Stimulated activated CD8-positive, alpha-beta memory T cell treated with anti-CD3 and anti-CD28 coated beads, Interleukin-7, amount 100 ng/mL, for 4 hours (primary cell): ENCODE measurements around the gene MKRN1.
"Not testable (repeated sequence)": the region's sequence is repeated elsewhere in the genome, so short reads cannot be mapped to it uniquely, and the experiment has no call there.

Experiments
- DNase-seq, 2 donors: peaks; one replicate each; pipeline ENCODE4 v3.0.0-alpha.2; 2020; ENCODE audit warnings: low read depth in 2 of 2

Gene MKRN1

DNA sequence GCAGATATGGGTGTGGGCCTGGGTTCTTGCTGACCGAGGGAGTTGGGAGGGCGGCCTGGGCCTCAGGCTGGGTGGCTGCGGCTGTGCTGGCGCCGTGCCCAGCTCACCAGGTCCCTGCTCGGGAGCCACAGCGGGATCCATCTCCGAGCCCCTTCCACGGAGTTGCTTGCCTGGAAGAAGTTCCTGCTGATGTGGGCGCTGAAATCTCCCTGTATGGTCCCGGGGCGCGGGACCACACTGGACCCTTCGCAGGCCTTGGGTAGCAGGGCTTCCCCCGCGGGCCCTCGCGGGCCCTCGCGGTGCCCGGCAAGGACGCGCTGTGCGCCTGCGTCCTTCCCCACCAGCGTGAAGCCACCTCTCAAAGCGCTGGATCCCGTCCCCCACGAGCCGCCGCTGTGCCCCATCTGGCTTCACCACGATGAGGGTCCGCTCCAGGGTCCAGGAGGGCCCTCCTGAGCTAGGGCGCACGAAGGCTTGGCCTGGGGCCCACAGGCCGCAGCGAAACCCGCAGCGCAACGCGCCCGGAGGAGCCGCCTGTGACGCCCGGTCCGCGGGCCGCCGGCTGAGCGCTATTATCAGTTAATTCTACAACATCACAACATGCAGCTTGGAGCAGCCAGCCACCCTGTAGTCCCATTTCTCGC lies 43.9 kb downstream of the MKRN1 start:
- no peak for DNase-seq

DNA sequence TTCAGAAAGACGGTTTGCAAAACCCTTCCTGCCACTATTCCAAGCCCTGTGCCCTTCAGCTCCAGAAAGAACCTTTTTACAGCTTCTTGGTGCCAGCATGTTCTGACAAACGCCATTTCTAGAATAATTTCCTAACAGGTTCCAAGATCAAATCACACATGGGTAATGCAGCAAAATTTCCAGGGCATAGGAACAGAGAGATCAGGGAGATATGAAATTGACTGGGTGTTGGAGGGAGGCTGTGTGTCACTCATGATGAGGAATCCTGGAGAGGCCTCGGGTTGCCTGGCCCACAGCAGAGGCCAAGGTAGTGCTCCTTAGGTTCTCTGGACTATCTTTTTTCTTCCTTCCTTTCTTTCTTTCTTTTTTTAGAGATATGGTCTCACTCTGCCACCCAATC lies 45.9 kb downstream of the MKRN1 start:
- no peak for DNase-seq

DNA sequence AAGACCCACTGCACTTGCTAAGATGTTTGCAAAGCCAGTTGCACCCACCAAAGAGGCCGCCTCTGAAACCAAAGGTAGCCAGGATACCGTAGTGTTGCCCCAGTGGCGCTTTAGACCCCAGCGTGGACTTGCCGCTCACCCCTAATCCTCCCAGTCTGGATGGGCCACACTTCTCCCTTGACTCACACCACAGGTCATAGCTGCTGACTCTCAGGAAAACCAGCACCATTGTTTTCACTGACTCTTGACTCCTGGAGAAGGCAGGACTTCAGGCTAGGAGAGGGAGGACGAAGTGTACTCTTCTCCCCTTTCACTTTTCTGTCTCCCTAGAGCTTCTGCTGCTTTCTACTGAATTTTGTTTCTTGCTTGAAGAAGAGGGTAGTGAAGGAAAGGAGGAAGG lies 53.2 kb downstream of the MKRN1 start:
- no peak for DNase-seq

DNA sequence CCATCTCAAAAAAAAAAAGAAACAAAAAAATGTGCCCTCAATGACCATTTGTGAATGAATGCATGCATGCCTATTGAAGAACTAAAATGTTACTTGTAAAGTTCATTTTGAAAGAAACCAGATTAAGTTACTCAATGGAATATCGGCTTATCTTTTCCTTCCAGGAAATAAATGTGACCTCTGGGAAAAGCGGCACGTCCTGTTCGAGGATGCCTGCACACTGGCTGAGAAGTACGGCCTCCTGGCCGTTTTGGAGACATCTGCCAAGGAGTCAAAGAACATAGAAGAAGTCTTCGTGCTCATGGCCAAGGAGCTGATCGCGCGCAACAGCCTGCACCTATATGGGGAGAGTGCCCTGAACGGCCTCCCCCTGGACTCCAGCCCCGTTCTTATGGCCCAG lies 53.6 kb downstream of the MKRN1 start:
- no peak for DNase-seq

DNA sequence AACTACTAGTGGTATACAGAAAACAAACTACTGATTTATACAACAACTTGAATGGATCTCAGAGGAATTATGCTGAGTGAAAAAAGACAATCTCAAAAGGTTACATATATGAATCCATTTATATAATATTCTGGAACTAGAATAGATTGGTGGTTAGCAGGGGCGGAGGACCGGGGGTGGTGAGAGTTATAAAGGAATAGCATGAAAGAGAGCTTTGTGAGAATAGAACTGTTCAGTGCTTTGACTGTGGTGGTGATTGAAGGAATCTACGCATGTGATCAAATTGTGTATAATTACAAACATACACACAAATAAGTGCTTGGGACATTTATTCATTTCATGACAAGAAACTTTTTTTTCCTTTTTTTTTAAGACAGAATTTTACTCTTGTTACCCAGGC lies 55.8 kb downstream of the MKRN1 start:
- no peak for DNase-seq

DNA sequence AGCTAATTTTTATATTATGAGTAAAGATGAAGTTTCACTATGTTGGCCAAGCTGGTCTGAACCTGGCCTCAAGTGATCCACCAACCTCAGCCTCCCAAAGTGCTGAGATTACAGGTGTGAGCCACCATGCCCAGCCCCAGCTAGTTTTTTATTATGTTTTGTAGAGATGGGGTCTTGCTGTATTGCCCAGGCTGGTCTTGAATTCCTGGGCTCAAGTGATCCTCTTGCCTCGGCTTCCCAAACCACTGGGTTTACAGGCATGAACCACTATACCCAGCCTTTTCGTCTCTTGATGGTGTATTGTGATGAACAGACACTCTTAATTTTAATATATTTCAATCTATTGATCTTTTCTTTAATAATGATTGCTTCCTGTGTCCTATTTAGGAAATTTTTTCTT lies 57.8 kb downstream of the MKRN1 start:
- DNase-seq, result no peak

DNA sequence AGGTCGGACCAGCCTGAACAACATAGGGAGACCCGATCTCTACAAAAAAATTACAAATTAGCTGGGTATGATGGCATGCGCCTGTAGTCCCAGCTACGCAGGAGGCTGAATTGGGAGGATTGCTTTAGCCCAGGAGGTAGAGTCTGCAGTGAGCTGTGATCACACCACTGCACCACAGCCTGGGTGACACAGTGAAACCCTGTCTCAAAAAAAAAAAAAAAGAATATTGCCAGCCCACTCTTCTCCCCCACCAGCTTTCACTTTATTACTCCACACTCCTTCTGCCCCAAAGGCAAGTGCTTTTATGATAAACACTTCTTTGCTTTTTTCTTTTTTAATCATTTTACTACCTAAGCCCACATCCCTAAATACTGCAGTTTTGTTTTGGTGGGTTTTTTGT lies 60.7 kb downstream of the MKRN1 start:
- DNase-seq, result no peak

DNA sequence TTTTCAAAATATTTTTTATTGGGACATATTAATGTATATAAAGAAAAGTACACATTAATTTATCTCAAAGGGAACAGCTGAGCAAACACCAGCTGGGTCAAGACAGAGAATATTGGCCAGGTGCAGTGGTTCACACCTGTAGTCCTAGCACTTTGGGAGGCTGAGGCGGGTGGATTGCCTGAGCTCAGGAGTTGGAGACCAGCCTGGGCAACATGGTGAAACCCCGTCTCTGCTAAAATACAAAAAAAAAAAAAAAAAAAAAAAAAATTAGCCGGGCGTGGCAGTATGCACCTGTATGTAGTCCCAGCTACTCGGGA lies 61.2 kb downstream of the MKRN1 start:
- not testable (repeated sequence) for DNase-seq

DNA sequence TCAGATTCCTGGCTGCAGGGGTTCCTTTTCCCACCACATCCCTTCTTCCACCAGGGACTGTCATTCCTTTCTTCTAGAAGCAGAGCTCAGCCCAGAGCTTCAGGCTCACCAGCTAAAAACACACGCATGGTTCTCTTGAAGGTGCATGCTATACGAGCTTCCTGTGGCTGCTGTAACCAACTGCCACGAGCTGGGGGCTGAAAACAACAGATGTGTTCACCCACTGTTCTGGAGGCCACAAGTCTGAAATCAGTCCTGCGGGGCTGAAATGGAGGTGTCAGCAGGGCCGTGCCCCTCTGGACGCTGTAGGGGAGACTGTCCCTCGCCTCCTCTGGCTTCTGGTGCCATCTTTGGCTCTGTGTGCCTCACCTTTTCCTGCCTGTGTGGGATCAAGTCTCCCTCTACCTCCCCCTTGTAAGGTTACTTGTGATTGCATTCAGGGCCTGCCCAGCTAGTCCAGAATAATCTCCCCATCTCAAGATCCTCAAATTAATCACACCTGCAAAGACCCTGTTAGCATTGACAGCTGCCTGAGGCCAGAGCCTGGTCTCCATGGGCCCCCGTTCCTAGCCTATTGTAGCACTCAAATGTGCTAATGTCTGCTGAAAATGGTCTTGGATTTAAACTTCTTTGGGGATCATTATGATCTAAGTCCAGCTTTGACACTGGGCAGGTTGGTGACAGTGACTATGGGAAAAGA lies 61.7 kb downstream of the MKRN1 start:
- no peak for DNase-seq

DNA sequence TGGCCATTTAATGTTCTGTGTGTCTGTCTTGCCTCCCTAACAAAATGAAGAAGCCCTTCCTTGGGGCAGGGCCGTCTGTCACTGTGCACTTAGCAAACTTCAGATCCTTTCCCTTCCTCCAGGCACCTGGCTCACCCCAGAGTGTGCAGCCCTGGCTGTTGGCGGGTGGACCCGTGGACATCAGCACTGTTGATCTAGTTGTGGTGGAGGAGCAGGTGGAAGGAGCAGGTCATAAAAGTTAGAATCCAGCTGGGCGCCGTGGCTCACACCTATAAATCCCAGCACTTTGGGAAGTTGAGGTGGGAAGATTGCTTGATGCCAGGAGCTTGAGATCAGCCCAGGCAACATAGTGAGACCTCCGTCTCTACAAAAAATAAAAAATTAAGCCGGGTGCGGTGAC lies 62.7 kb downstream of the MKRN1 start:
- no peak for DNase-seq

DNA sequence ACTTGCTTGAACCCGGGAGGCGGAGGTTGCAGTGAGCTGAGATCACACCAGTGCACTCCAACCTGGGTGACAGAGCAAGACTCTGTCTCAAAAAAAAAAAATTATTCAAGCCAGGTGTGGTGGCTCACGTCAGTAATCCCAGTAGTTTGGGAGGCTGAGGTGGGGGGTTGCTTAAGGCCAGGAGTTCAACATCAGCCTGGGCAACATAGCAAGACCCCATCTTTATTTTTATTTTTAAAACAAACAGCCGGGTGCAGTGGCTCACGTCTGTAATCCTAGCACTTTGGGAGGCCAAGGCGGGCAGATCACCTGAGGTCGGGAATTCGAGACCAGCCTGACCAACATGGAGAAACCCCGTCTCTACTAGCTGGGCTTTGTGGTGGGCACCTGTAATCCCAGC lies 63.5 kb downstream of the MKRN1 start:
- DNase-seq, result not testable (repeated sequence)

DNA sequence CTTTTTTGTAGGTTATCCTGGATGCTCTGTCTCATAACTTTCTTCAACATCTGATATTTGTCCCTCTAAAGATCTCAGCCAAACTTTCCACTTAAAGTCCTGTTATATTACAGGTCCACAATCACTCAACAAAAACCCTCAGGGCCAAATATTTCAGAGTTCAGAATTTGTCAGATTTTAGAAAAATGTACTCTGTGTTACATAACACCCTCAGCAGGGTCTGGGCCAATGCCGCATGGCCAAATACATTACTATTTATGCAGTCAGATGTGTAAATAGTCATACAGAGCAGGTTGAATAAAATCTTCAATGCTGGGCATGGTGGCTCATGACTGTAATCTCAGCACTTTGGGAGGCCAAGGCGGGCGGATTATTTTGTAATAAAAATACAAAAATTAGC lies 63.9 kb downstream of the MKRN1 start:
- DNase-seq, result no peak

DNA sequence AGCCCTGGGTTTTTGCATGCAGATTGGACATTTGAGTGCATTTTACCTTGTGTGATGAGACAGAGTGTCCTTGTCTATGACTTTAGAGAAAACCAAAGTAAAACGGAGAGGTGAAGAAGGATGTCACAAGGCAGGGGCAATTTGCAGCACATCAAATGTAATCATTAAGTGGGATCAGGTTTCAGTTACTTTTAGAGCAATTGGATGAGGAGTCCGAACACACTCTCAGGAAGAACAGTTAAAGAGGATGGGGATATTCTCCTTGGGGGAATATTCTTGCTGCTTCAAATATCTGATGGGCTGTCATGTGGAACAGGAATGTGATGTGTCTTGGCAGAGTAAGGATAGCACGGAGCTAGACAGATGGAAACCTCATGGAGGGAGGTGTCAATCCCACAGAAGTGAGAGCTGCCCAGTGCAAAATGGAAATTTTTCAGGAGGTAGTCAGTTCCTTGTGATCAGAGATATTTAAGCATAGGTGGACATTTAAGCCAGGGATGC lies 74.7 kb downstream of the MKRN1 start:
- no peak for DNase-seq

DNA sequence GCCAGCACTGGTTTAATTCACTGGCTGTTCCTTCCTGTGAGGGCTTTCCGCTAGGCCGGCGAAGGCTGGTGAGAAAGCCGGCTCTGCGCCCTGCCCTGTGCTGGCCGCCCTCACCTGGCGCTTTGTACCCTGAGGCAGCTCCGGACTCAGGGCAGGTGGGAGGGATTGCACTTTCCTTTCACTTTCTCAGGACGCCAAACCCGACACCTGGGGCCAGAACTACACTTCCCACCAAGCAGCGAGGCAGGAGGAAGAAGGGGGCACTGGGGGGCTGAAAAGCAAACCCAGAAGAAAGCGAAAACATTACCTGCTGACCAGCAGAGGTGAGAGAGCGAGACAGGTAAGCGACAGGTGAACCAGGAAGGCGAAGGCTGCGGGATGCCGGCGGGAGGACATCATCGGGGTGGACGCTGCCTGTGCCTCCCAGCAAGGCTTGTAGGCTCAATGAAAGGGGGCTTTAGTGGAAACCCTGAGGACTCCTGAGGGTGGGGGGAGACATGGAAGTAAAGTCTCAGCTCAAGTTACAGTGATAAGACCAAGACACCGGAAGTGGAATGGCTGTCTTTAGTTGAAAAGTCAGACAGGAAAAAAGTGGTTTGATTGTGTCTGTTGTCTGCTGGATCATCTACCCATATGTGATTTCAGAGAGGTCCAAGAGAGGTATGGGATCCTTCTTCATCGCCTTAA lies 75.3 kb downstream of the MKRN1 start, which contains the start of gene RAB19:
Gene RAB19, plus strand, starts transcription at position 181 of the 687 bp plus-strand sequence. CDS start 3,589 bp downstream, outside the sequence.
- peak; percentile 12 to 31 for DNase-seq
